ENCODE measurements around the gene ERBB2. TPM values are rescaled to one million over a fixed set of nuclear protein-coding genes. Genes with fewer than 3 reads are reported as not detected.

The ERBB2 gene
- total and polyA plus RNA-seq, 2 of the 13 experiments (the other 11 are each of a cell fraction or from before 2014, with no cell fraction given), result 57.7 to 64.1 TPM

- no peak for TF ChIP-seq ZFP37 (CRISPR knock-in tag; IDR thresholded peaks at IDR 0.05; ENCODE audit: borderline replicate concordance)
- TF ChIP-seq, protein P1, sequence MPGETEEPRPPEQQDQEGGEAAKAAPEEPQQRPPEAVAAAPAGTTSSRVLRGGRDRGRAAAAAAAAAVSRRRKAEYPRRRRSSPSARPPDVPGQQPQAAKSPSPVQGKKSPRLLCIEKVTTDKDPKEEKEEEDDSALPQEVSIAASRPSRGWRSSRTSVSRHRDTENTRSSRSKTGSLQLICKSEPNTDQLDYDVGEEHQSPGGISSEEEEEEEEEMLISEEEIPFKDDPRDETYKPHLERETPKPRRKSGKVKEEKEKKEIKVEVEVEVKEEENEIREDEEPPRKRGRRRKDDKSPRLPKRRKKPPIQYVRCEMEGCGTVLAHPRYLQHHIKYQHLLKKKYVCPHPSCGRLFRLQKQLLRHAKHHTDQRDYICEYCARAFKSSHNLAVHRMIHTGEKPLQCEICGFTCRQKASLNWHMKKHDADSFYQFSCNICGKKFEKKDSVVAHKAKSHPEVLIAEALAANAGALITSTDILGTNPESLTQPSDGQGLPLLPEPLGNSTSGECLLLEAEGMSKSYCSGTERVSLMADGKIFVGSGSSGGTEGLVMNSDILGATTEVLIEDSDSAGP (CRISPR knock-in tag; IDR thresholded peaks at IDR 0.05; ENCODE audit: borderline replicate concordance), result peak; percentile 21; the same call in 1 of the 2 replicates
- TF ChIP-seq, protein P2, sequence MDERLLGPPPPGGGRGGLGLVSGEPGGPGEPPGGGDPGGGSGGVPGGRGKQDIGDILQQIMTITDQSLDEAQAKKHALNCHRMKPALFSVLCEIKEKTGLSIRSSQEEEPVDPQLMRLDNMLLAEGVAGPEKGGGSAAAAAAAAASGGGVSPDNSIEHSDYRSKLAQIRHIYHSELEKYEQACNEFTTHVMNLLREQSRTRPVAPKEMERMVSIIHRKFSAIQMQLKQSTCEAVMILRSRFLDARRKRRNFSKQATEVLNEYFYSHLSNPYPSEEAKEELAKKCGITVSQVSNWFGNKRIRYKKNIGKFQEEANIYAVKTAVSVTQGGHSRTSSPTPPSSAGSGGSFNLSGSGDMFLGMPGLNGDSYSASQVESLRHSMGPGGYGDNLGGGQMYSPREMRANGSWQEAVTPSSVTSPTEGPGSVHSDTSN (CRISPR knock-in tag; IDR thresholded peaks at IDR 0.05), result no peak
- TF ChIP-seq, protein P3, sequence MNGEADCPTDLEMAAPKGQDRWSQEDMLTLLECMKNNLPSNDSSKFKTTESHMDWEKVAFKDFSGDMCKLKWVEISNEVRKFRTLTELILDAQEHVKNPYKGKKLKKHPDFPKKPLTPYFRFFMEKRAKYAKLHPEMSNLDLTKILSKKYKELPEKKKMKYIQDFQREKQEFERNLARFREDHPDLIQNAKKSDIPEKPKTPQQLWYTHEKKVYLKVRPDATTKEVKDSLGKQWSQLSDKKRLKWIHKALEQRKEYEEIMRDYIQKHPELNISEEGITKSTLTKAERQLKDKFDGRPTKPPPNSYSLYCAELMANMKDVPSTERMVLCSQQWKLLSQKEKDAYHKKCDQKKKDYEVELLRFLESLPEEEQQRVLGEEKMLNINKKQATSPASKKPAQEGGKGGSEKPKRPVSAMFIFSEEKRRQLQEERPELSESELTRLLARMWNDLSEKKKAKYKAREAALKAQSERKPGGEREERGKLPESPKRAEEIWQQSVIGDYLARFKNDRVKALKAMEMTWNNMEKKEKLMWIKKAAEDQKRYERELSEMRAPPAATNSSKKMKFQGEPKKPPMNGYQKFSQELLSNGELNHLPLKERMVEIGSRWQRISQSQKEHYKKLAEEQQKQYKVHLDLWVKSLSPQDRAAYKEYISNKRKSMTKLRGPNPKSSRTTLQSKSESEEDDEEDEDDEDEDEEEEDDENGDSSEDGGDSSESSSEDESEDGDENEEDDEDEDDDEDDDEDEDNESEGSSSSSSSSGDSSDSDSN (CRISPR knock-in tag; IDR thresholded peaks at IDR 0.05), result 0 out of 2 replicates have a peak, but pooled peaks have one; percentile 2
These were observed 21.3 kb upstream of the ERBB2 start (continued) for GRCh38 chr17:39678340-39679116.
